ENCODE data around the gene ARHGAP25. TPM values are rescaled to one million over a fixed set of nuclear protein-coding genes. Genes with fewer than 3 reads are reported as not detected.

The ARHGAP25 gene
- total RNA-seq, 1 experiment from 2014 or later, result 0.27 TPM

- RAD21 ChIA-PET (ENCODE audit: low non-redundant PET in 1 of 2, low total read pairs in 2 of 2, uncharacterized antibody in 2 of 2, unreplicated experiment in 2 of 2), result interaction anchor here (0.8 to 1.6 kb wide), 5 partner anchors 43 to 264 kb away, joined by 3 to 9 read pairs (median 5); no protein-coding TSS in a partner anchor
- Histone ChIP-seq H3K27me3 (ENCODE audit: insufficient read depth, low read length) (no peaks in the 10 kb centered on the region), H3K9ac (ENCODE audit: low read length) (no peak overlapping the region), H3K4me2 (ENCODE audit: low read length) (peak overlapping the region; percentile 42), H3K9me3 (ENCODE audit: control insufficient read depth in 1 of 2, insufficient read depth in 1 of 2, low read depth in 1 of 2, low read length in 2 of 2) (no peaks in the 10 kb centered on the region), H3K79me2 (ENCODE audit: insufficient read depth, low read length) (no peaks in the 10 kb centered on the region), H3K9me2 (ENCODE audit: insufficient read depth) (no peaks in the 10 kb centered on the region), H3K36me3 (ENCODE audit: control insufficient read depth in 1 of 2, insufficient read depth in 2 of 2, low read length in 2 of 2) (no peaks in the 10 kb centered on the region), H2AFZ (ENCODE audit: low read depth, low read length, poor library complexity, severe bottlenecking) (peak overlapping the region; percentile 99), H3K4me1 (ENCODE audit: control insufficient read depth in 1 of 2, insufficient read depth in 2 of 2, low read length in 2 of 2) (no peaks in the 10 kb centered on the region), H4K20me1 (ENCODE audit: insufficient read depth) (no peaks in the 10 kb centered on the region), H3K27ac (ENCODE audit: low read depth, low read length) (no peak overlapping the region), H3K4me3 (replicated peaks in 1 of 2; ENCODE audit: low read depth in 1 of 2, low read length in 2 of 2) (no peak overlapping the region)
- POLR2A ChIA-PET, result no interaction called here
- intact Hi-C loops (cut with micrococcal nuclease), result loop anchor here (1.0 to 5.0 kb wide), 3 partner anchors 86 to 174 kb away; no protein-coding TSS in a partner anchor
- CTCF ChIA-PET, result interaction anchor here (0.6 to 3.5 kb wide), 36 partner anchors 9 to 554 kb away, joined by 3 to 60 read pairs (median 6); partner anchors contain the start of genes ANTXR1 and FBXO48
- TF ChIP-seq CBX3 (IDR thresholded peaks at IDR 0.05; ENCODE audit: low read depth) (peak; percentile 83), TCF7L2 (IDR thresholded peaks at IDR 0.05; ENCODE audit: borderline replicate concordance, extremely low read depth, insufficient read depth, insufficient read length) (no peak), ZFX (IDR thresholded peaks at IDR 0.05) (no peak), POLR2AphosphoS5 (IDR thresholded peaks at IDR 0.05; ENCODE audit: low read depth, low read length) (no peak), CTCF (IDR thresholded peaks at IDR 0.05 in 2 of 3, conservative IDR thresholded peaks at IDR 0.05 in 1 of 3; ENCODE audit: borderline replicate concordance in 1 of 3, insufficient read depth in 1 of 3, low read depth in 2 of 3, low read length in 2 of 3) (peak; percentile 90 to 93 (median 90)), POLR2A (IDR thresholded peaks at IDR 0.05; ENCODE audit: borderline replicate concordance, extremely low read depth, insufficient read depth, insufficient read length) (no peak), ELF1 (IDR thresholded peaks at IDR 0.05; ENCODE audit: borderline replicate concordance, low read depth) (peak; percentile 61; the same call in 1 of the 2 replicates), EZH2phosphoT487 (IDR thresholded peaks at IDR 0.05; ENCODE audit: borderline replicate concordance) (no peak), RAD21 (IDR thresholded peaks at IDR 0.05; ENCODE audit: low read depth) (peak; percentile 82), EGR1 (IDR thresholded peaks at IDR 0.05; ENCODE audit: low read depth) (no peak), SRF (IDR thresholded peaks at IDR 0.05; ENCODE audit: low read depth) (peak; percentile 96), EZH2 (IDR thresholded peaks at IDR 0.05) (no peak), YY1 (IDR thresholded peaks at IDR 0.05; ENCODE audit: extremely low read depth, insufficient replicate concordance, low read depth, low read length) (peak; percentile 63), SP1 (IDR thresholded peaks at IDR 0.05; ENCODE audit: low read depth) (no peak)
- TF ChIP-seq, protein P1, sequence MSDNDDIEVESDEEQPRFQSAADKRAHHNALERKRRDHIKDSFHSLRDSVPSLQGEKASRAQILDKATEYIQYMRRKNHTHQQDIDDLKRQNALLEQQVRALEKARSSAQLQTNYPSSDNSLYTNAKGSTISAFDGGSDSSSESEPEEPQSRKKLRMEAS (IDR thresholded peaks at IDR 0.05), result peak; percentile 83
- BruUV-seq (replicated peaks), result no TSS peak
- ATAC-seq (peak; percentile 99), DNase-seq (ENCODE audit: low read depth, low spot score) (peak; percentile 86)
Measured at GRCh38 chr2:68751397-68752339, 17.1 kb downstream of the ARHGAP25 start.
